Esophagus muscularis mucosa (tissue), 4 donors: Measurements from ENCODE around the gene PANK3. TPM values are rescaled to one million over a fixed set of nuclear protein-coding genes. Genes with fewer than 3 reads are reported as not detected.

Experiments used
- DNase-seq: peaks from one replicate; pipeline ENCODE4 v3.0.0-alpha.2; 2017; ENCODE audit errors: extremely low spot score
- H3K27ac ChIP-seq, 4 donors: fragments of 200-600 bp; sonication (generic); replicated peaks in 1 of 4; 1 replicate in 3 of 4; 2 replicates in 1 of 4; pipeline ENCODE4 v1.5.1; 2016 to 2019; ENCODE audit warnings: mild to moderate bottlenecking in 1 of 4
- H3K27me3 ChIP-seq, 4 donors: fragments of 200-600 bp; sonication (generic); one replicate each; pipeline versions ENCODE4 v1.5.1 to v1.6.0; 2016 to 2019
- H3K36me3 ChIP-seq, 4 donors: fragments of 200-600 bp; sonication (generic); one replicate each; pipeline ENCODE4 v1.5.1; 2016 to 2019
- H3K4me1 ChIP-seq, 4 donors: fragments of 200-600 bp; sonication (generic); one replicate each; pipeline ENCODE4 v1.5.1; 2016 to 2019
- H3K4me3 ChIP-seq, 4 donors: fragments of 200-600 bp; sonication (generic); 1 replicate in 2 of 4; 2 replicates in 2 of 4; pipeline ENCODE4 v1.5.1; 2016 to 2019; ENCODE audit warnings: mild to moderate bottlenecking in 4 of 4, moderate library complexity in 1 of 4
- H3K9me3 ChIP-seq, 4 donors: fragments of 200-600 bp; sonication (generic); 1 replicate in 3 of 4; 2 replicates in 1 of 4; pipeline ENCODE4 v1.5.1; 2016 to 2019
- CTCF ChIP-seq, 3 experiments: fragments of 200-600 bp in 2 of 3; fragments of 450-650 bp in 1 of 3; sonication (generic) in 2 of 3; IDR thresholded peaks; one replicate each; pipeline ENCODE4 v1.5.1; 2017 to 2019; ENCODE audit warnings: antibody characterized with exemption in 3 of 3, mild to moderate bottlenecking in 2 of 3, moderate library complexity in 1 of 3
- EP300 ChIP-seq: sonication (generic); formaldehyde crosslinking; IDR thresholded peaks from one replicate; pipeline ENCODE4 v1.6.1; 2017; ENCODE audit warnings: antibody characterized with exemption
- POLR2A ChIP-seq: fragments of 450-650 bp; IDR thresholded peaks from one replicate; pipeline ENCODE4 v1.6.1; 2017; ENCODE audit warnings: antibody characterized with exemption, moderate library complexity, mild to moderate bottlenecking, low read depth
- POLR2AphosphoS5 ChIP-seq, 2 donors: sonication (generic); formaldehyde crosslinking; IDR thresholded peaks; one replicate each; pipeline ENCODE4 v1.6.1; 2017; ENCODE audit warnings: antibody characterized with exemption in 2 of 2
- WGBS: methylation state at CpG from one replicate; pipeline ENCODE4 v1.1.5; 2018; 5-methylcytosine and 5-hydroxymethylcytosine counted together
- intact Hi-C: fragments of 100-400 bp; cut with DNase I; formaldehyde crosslinking; loops from one replicate; pipeline ENCODE4 v1.15.1; 2023
- total RNA-seq, 4 donors: library from RNA; depleted of rRNA; stranded (reverse); fragments of >200 nt; gene quantifications; one replicate each; pipeline versions ENCODE4 v1.1.0 to v1.2.1, GENCODE V29; 2016

Gene PANK3
- total RNA-seq, 4 donors from 2014 or later: 26.0 to 34.5 (median 29.4) TPM

- Histone ChIP-seq H3K27ac (no peak overlapping the region), H3K27me3 (no peaks in the 10 kb centered on the region), H3K36me3 (peaks cover 0 to 28% (median 18%) of the 10 kb centered on the region in 4 donors), H3K4me3 (no peak overlapping the region), H3K4me1 (peaks cover 4 to 29% (median 13%) of the 10 kb centered on the region in 4 donors), H3K9me3 (no peaks in the 10 kb centered on the region)
- TF ChIP-seq CTCF (IDR thresholded peaks at IDR 0.05): no peak
- no peak for TF ChIP-seq POLR2AphosphoS5 (IDR thresholded peaks at IDR 0.05)
- no peak for TF ChIP-seq EP300
- TF ChIP-seq POLR2A: no peak
- WGBS: 85% methylated on average over 11 of the region's 11 CpGs
- intact Hi-C loops: no loop called here
- DNase-seq: no peak
Observed at GRCh38 chr5:168570490-168571328, 8.5 kb downstream of the PANK3 start.

GRCh38 chr5:168568738-168569137 is 10.4 kb downstream of the PANK3 start:
- intact Hi-C loops: no loop called here
- Histone ChIP-seq H3K36me3 (peaks cover 4 to 47% (median 25%) of the 10 kb centered on the region in 4 donors), H3K27me3 (no peaks in the 10 kb centered on the region), H3K4me1 (peaks cover 0 to 18% (median 10%) of the 10 kb centered on the region in 4 donors), H3K27ac (no peak overlapping the region), H3K9me3 (no peaks in the 10 kb centered on the region), H3K4me3 (no peak overlapping the region)
- WGBS: 96% methylated on average over 6 of the region's 6 CpGs
- TF ChIP-seq POLR2AphosphoS5 (IDR thresholded peaks at IDR 0.05) (no peak), EP300 (no peak), POLR2A (no peak), CTCF (IDR thresholded peaks at IDR 0.05) (no peak)
- DNase-seq: no peak

GRCh38 chr5:168563959-168564358 is 15.2 kb downstream of the PANK3 start:
- no peak for DNase-seq
- no peaks in the 10 kb centered on the region for H3K9me3 ChIP-seq
- intact Hi-C loops: no loop called here
- no peak for TF ChIP-seq EP300
- no peak for TF ChIP-seq POLR2AphosphoS5 (IDR thresholded peaks at IDR 0.05)
- TF ChIP-seq POLR2A: no peak
- no peak for TF ChIP-seq CTCF (IDR thresholded peaks at IDR 0.05)
- H3K27ac ChIP-seq: no peak overlapping the region
- H3K4me3 ChIP-seq: no peak overlapping the region
- WGBS: 88% methylated on average over 1 of the region's 1 CpG
- peaks cover 0 to 18% (median 10%) of the 10 kb centered on the region in 4 donors for H3K4me1 ChIP-seq
- H3K27me3 ChIP-seq: no peaks in the 10 kb centered on the region
- H3K36me3 ChIP-seq: peaks cover 7 to 77% (median 41%) of the 10 kb centered on the region in 4 donors

DNA sequence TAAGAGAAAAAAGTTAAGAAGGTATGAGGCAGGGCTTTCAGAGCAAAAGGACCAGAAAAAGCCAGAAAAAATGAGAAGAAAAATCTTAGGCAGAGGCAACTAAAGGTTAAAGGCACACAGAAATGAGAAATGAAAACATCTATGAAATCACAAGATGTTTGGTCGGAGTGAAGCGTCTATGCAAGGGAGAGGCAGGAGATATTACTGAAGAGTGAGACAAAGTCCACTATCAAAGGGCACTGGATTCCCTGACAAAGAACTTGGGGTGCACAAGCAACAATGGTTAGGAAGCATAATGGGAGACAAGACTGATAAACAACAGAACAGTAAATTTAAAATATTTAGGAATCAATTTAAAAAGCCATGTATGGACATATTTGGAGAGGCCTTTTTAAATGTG is 16.9 kb downstream of the PANK3 start:
- intact Hi-C loops: no loop called here
- TF ChIP-seq POLR2AphosphoS5 (IDR thresholded peaks at IDR 0.05): no peak
- no peak for TF ChIP-seq POLR2A
- no peak for TF ChIP-seq CTCF (IDR thresholded peaks at IDR 0.05)
- TF ChIP-seq EP300: no peak
- H3K36me3 ChIP-seq: peaks cover 24 to 83% (median 42%) of the 10 kb centered on the region in 4 donors

More for the DNA sequence above, 16.9 kb downstream of the PANK3 start:
- Histone ChIP-seq H3K27ac (no peak overlapping the region), H3K4me3 (no peak overlapping the region), H3K27me3 (no peaks in the 10 kb centered on the region), H3K9me3 (no peaks in the 10 kb centered on the region), H3K4me1 (peaks cover 0 to 10% (median 9%) of the 10 kb centered on the region in 4 donors)
- no peak for DNase-seq
- WGBS: 85% methylated on average over 2 of the region's 2 CpGs
